Activated naive CD4-positive, alpha-beta T cell treated with anti-CD3 and anti-CD28 coated beads, Interleukin-2, amount 10 ng/mL, durations not matched to agents 7 days and 5 days (primary cell): ENCODE data around the gene SRCAP.

Experiments used
- CTCF ChIA-PET: fragments of 350-600 bp; sonication (Branson Sonifier 250); formaldehyde crosslinking; loops from one replicate; lab custom pipeline; 2021; ENCODE audit warnings: antibody characterized with exemption; lab: Charles Lee
- DNase-seq: peaks from one replicate; pipeline ENCODE4 v3.0.0-alpha.2; 2020
- H3K27ac Mint-ChIP-seq: one replicate; pipeline ENCODE4 v1.8.0; 2021; ENCODE audit warnings: mild to moderate bottlenecking, moderate library complexity, mixed read lengths
- H3K27me3 Mint-ChIP-seq: one replicate; pipeline ENCODE4 v1.8.0; 2021; ENCODE audit warnings: mild to moderate bottlenecking, mixed read lengths
- H3K36me3 Mint-ChIP-seq: one replicate; pipeline ENCODE4 v1.8.0; 2021; ENCODE audit warnings: mixed read lengths
- H3K4me1 Mint-ChIP-seq: one replicate; pipeline ENCODE4 v1.8.0; 2021; ENCODE audit warnings: mixed read lengths
- H3K4me3 Mint-ChIP-seq: one replicate; pipeline ENCODE4 v1.8.0; 2021; ENCODE audit warnings: mild to moderate bottlenecking, moderate library complexity, mixed read lengths
- H3K9me3 Mint-ChIP-seq: one replicate; pipeline ENCODE4 v1.8.0; 2021; ENCODE audit warnings: mixed read lengths

Gene SRCAP

GRCh38 chr16:30766206-30766932 is 67.4 kb downstream of the SRCAP start:
- H3K27me3 Mint-ChIP-seq, result no peaks in the 10 kb centered on the region
- no peaks in the 10 kb centered on the region for H3K9me3 Mint-ChIP-seq
- CTCF ChIA-PET, result no interaction called here
- H3K27ac Mint-ChIP-seq, result no peak overlapping the region
- peaks cover 16% of the 10 kb centered on the region for H3K4me1 Mint-ChIP-seq
- DNase-seq, result no peak
- peaks cover 51% of the 10 kb centered on the region for H3K36me3 Mint-ChIP-seq
- H3K4me3 Mint-ChIP-seq, result no peak overlapping the region

- Mint-ChIP-seq H3K27ac (no peak overlapping the region), H3K4me1 (peaks cover 17% of the 10 kb centered on the region), H3K9me3 (no peaks in the 10 kb centered on the region), H3K4me3 (no peak overlapping the region), H3K27me3 (no peaks in the 10 kb centered on the region), H3K36me3 (peaks cover 53% of the 10 kb centered on the region)
- CTCF ChIA-PET, result no interaction called here
- no peak for DNase-seq
Measured at GRCh38 chr16:30766933-30767284, 67.9 kb downstream of the SRCAP start.

GRCh38 chr16:30767767-30768465 is 68.9 kb downstream of the SRCAP start:
- Mint-ChIP-seq H3K36me3 (peaks cover 61% of the 10 kb centered on the region), H3K4me3 (no peak overlapping the region), H3K27ac (no peak overlapping the region), H3K4me1 (peaks cover 18% of the 10 kb centered on the region), H3K27me3 (no peaks in the 10 kb centered on the region), H3K9me3 (no peaks in the 10 kb centered on the region)
- CTCF ChIA-PET, result no interaction called here
- no peak for DNase-seq

- Mint-ChIP-seq H3K36me3 (peaks cover 64% of the 10 kb centered on the region), H3K27ac (no peak overlapping the region), H3K27me3 (no peaks in the 10 kb centered on the region), H3K9me3 (no peaks in the 10 kb centered on the region), H3K4me1 (peaks cover 10% of the 10 kb centered on the region), H3K4me3 (no peak overlapping the region)
- CTCF ChIA-PET, result no interaction called here
- DNase-seq, result no peak
Measured at GRCh38 chr16:30768583-30769181, 69.7 kb downstream of the SRCAP start.

- peaks cover 61% of the 10 kb centered on the region for H3K36me3 Mint-ChIP-seq
- H3K27me3 Mint-ChIP-seq, result no peaks in the 10 kb centered on the region
- CTCF ChIA-PET, result no interaction called here
- no peak overlapping the region for H3K27ac Mint-ChIP-seq
- H3K4me3 Mint-ChIP-seq, result no peak overlapping the region
- peaks cover 10% of the 10 kb centered on the region for H3K4me1 Mint-ChIP-seq
- DNase-seq, result no peak
- no peaks in the 10 kb centered on the region for H3K9me3 Mint-ChIP-seq
Measured at GRCh38 chr16:30769379-30770089, 70.6 kb downstream of the SRCAP start.

GRCh38 chr16:30771726-30772125 is 72.8 kb downstream of the SRCAP start:
- CTCF ChIA-PET, result no interaction called here
- DNase-seq, result no peak
- Mint-ChIP-seq H3K4me3 (no peak overlapping the region), H3K27ac (no peak overlapping the region), H3K36me3 (peaks cover 45% of the 10 kb centered on the region), H3K9me3 (no peaks in the 10 kb centered on the region), H3K4me1 (peaks cover 23% of the 10 kb centered on the region), H3K27me3 (no peaks in the 10 kb centered on the region)

- Mint-ChIP-seq H3K4me1 (peaks cover 30% of the 10 kb centered on the region), H3K27ac (no peak overlapping the region), H3K9me3 (no peaks in the 10 kb centered on the region), H3K4me3 (no peak overlapping the region), H3K36me3 (peaks cover 35% of the 10 kb centered on the region), H3K27me3 (peaks cover 3% of the 10 kb centered on the region)
- no peak for DNase-seq
- CTCF ChIA-PET, result no interaction called here
Measured at GRCh38 chr16:30773826-30774225, 74.9 kb downstream of the SRCAP start.

- Mint-ChIP-seq H3K4me3 (peak overlapping the region; percentile 93), H3K36me3 (peaks cover 30% of the 10 kb centered on the region), H3K4me1 (peaks cover 30% of the 10 kb centered on the region), H3K27me3 (peaks cover 3% of the 10 kb centered on the region), H3K9me3 (no peaks in the 10 kb centered on the region), H3K27ac (peak overlapping the region; percentile 33)
- CTCF ChIA-PET, result interaction anchor here (0.6 kb wide), 1 partner anchor 109 kb away, joined by 5 read pairs; no protein-coding TSS in a partner anchor
- DNase-seq, result no peak
Measured at GRCh38 chr16:30774367-30775130, 75.6 kb downstream of the SRCAP start.

GRCh38 chr16:30775131-30775391 is 76.1 kb downstream of the SRCAP start:
- Mint-ChIP-seq H3K27ac (peak overlapping the region; percentile 88), H3K27me3 (peaks cover 3% of the 10 kb centered on the region), H3K4me3 (peak overlapping the region; percentile 93), H3K36me3 (peaks cover 28% of the 10 kb centered on the region), H3K4me1 (peaks cover 30% of the 10 kb centered on the region), H3K9me3 (no peaks in the 10 kb centered on the region)
- CTCF ChIA-PET, result interaction anchor here (0.6 kb wide), 1 partner anchor 109 kb away, joined by 5 read pairs; no protein-coding TSS in a partner anchor
- no peak for DNase-seq

GRCh38 chr16:30775392-30776188 is 76.6 kb downstream of the SRCAP start:
- Mint-ChIP-seq H3K27ac (peak overlapping the region; percentile 88), H3K36me3 (peaks cover 24% of the 10 kb centered on the region), H3K4me1 (peaks cover 30% of the 10 kb centered on the region), H3K27me3 (peaks cover 3% of the 10 kb centered on the region), H3K9me3 (no peaks in the 10 kb centered on the region), H3K4me3 (peak overlapping the region; percentile 93)
- CTCF ChIA-PET, result interaction anchor here (0.6 kb wide), 1 partner anchor 108 kb away, joined by 5 read pairs; no protein-coding TSS in a partner anchor
- DNase-seq, result peak; percentile 78

GRCh38 chr16:30777591-30778297 is 78.8 kb downstream of the SRCAP start:
- Mint-ChIP-seq H3K4me1 (peaks cover 23% of the 10 kb centered on the region), H3K9me3 (no peaks in the 10 kb centered on the region), H3K27me3 (peaks cover 3% of the 10 kb centered on the region), H3K36me3 (peaks cover 11% of the 10 kb centered on the region), H3K27ac (no peak overlapping the region), H3K4me3 (peak overlapping the region; percentile 93)
- DNase-seq, result no peak
- CTCF ChIA-PET, result interaction anchor here (1.2 to 1.3 kb wide), 2 partner anchors 20 to 68 kb away, joined by 3 to 5 read pairs; no protein-coding TSS in a partner anchor

- no peak overlapping the region for H3K4me3 Mint-ChIP-seq
- no peaks in the 10 kb centered on the region for H3K9me3 Mint-ChIP-seq
- peaks cover 3% of the 10 kb centered on the region for H3K27me3 Mint-ChIP-seq
- no peak for DNase-seq
- peaks cover 23% of the 10 kb centered on the region for H3K4me1 Mint-ChIP-seq
- CTCF ChIA-PET, result no interaction called here
- no peak overlapping the region for H3K27ac Mint-ChIP-seq
- H3K36me3 Mint-ChIP-seq, result peaks cover 4% of the 10 kb centered on the region
Measured at GRCh38 chr16:30778549-30779244, 79.7 kb downstream of the SRCAP start.
